GM10266 (cell line): ENCODE data around the gene SNTG2.

ENCODE experiments used
- DNase-seq: peaks from one replicate; pipeline ENCODE4 v3.0.0; 2012; ENCODE audit errors: extremely low spot score
- TF ChIP-seq, protein P1 (sequence below): IDR thresholded peaks from 2 replicates; pipeline ENCODE4 v1.5.1; 2012; ENCODE audit warnings: mild to moderate bottlenecking, low read depth; ENCODE audit not compliant: control insufficient read depth, insufficient read depth; ENCODE audit errors: missing control alignments

SNTG2 gene

GRCh38 chr2:1143129-1143528 is 192.5 kb downstream of the SNTG2 start:
- TF ChIP-seq, protein P1, sequence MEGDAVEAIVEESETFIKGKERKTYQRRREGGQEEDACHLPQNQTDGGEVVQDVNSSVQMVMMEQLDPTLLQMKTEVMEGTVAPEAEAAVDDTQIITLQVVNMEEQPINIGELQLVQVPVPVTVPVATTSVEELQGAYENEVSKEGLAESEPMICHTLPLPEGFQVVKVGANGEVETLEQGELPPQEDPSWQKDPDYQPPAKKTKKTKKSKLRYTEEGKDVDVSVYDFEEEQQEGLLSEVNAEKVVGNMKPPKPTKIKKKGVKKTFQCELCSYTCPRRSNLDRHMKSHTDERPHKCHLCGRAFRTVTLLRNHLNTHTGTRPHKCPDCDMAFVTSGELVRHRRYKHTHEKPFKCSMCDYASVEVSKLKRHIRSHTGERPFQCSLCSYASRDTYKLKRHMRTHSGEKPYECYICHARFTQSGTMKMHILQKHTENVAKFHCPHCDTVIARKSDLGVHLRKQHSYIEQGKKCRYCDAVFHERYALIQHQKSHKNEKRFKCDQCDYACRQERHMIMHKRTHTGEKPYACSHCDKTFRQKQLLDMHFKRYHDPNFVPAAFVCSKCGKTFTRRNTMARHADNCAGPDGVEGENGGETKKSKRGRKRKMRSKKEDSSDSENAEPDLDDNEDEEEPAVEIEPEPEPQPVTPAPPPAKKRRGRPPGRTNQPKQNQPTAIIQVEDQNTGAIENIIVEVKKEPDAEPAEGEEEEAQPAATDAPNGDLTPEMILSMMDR, result no peak
- DNase-seq, result no peak

DNA sequence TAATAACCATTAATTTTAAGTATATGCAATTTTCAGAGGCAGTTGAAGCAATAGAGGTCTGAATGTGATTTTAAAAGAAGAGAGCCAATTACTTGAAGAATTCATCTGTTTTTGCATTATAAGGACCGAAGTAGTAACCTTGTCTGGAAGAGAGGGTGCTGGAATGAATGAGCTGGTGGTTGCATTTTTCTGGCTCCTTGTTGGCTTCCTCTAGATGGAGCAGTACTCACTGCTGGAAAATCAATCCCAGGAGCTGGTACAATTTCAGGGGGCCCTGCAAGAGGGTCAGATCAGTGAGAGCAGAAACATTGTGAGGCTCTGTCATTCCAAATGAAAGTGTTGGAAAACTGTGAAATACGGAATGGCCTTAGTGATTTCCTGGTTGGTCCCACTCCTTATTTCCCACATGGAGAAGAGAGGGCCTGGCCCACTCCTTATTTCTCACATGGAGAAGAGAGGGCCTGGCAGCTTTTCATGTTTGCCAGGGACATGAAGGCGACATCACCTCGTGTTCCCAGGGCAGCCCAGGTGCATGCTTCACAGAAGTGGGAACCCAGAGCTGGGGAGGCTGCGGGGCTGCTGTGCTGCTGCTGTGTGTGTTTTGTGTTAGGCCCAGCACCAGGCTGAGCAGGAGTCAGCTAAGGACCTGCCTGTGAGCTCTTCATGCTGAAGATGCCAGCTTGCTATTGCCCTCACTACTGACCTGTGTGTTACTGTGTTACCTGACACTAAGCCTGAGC is 197.4 kb downstream of the SNTG2 start:
- TF ChIP-seq, protein P1, result no peak
- no peak for DNase-seq

- TF ChIP-seq, protein P1, result no peak
- DNase-seq, result no peak
Measured at GRCh38 chr2:1150724-1151511, 200.3 kb downstream of the SNTG2 start.

GRCh38 chr2:1152375-1152774 is 201.7 kb downstream of the SNTG2 start:
- TF ChIP-seq, protein P1, result no peak
- DNase-seq, result no peak

DNA sequence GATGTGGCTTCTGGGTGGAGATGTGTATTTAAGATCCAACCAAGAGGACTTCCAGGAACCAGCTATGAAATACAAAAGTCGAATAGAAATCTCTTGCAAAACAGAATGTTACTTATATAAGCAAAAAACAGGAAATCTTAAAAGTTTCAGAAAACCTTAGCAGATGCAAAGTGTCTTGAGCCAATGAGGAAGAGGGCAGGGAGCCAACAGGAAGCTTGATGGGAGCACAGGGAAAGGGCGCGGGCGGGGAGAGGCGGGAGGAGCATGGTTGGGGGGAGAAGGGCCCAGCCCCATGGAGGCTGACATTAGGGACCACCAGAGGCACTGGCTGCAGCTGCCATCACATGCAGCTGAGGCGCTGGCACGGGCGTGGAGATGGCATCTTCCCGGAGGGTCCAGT is 203.3 kb downstream of the SNTG2 start:
- no peak for DNase-seq
- TF ChIP-seq, protein P1, result no peak

- no peak for DNase-seq
- TF ChIP-seq, protein P1, result no peak
Measured at GRCh38 chr2:1154710-1155594, 204.3 kb downstream of the SNTG2 start.
